Measurements from ENCODE around the gene KIAA1143.

DNA sequence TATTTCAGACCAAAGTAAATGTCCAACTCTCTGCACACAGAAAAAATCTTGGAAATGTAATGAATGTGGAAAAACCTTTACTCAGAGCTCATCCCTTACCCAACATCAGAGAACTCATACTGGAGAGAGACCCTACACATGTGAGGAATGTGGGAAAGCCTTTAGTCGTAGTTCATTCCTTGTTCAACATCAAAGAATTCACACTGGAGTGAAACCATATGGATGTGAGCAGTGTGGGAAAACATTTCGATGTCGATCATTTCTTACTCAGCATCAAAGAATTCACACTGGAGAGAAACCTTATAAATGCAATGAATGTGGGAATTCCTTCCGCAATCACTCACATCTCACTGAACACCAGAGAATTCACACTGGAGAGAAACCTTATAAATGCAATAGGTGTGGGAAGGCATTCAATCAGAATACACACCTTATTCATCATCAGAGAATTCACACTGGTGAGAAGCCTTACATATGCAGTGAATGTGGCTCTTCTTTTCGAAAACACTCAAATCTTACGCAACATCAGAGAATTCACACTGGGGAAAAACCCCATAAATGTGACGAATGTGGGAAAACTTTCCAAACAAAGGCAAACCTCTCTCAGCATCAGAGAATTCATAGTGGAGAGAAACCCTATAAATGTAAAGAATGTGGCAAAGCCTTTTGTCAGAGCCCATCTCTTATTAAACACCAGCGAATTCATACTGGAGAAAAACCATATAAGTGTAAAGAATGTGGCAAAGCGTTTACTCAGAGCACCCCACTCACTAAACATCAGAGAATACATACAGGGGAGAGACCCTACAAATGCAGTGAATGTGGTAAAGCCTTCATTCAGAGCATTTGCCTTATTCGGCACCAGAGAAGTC lies 40.0 kb downstream of the KIAA1143 start:
- TF ChIP-seq, protein P1, sequence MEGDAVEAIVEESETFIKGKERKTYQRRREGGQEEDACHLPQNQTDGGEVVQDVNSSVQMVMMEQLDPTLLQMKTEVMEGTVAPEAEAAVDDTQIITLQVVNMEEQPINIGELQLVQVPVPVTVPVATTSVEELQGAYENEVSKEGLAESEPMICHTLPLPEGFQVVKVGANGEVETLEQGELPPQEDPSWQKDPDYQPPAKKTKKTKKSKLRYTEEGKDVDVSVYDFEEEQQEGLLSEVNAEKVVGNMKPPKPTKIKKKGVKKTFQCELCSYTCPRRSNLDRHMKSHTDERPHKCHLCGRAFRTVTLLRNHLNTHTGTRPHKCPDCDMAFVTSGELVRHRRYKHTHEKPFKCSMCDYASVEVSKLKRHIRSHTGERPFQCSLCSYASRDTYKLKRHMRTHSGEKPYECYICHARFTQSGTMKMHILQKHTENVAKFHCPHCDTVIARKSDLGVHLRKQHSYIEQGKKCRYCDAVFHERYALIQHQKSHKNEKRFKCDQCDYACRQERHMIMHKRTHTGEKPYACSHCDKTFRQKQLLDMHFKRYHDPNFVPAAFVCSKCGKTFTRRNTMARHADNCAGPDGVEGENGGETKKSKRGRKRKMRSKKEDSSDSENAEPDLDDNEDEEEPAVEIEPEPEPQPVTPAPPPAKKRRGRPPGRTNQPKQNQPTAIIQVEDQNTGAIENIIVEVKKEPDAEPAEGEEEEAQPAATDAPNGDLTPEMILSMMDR (IDR thresholded peaks at IDR 0.05; ENCODE audit: low read length) = no peak
- no peak for TF ChIP-seq EZH2 (optimal IDR thresholded peaks at IDR 0.05; ENCODE audit: low read depth, low read length)
